Motor neuron (in vitro differentiated cells): ENCODE results near the gene IL4I1. TPM values are rescaled to one million over a fixed set of nuclear protein-coding genes. Genes with fewer than 3 reads are reported as not detected.

Source experiments
- ATAC-seq, 8 experiments: fragments of 200-7000 bp; cut with Tn5 transposase; replicated peaks in 6 of 8; 2 replicates each; pipeline ENCODE4 v1.8.0; 2021; ENCODE audit warnings: mild to moderate bottlenecking in 8 of 8, moderate library complexity in 8 of 8
- H3K27ac ChIP-seq, 2 donors: fragments of 250-450 bp; sonication (Bioruptor Pico); 2 replicates each; pipeline ENCODE4 v1.9.0; 2021; ENCODE audit warnings: antibody characterized with exemption in 2 of 2, mild to moderate bottlenecking in 2 of 2, moderate library complexity in 1 of 2
- H3K4me1 ChIP-seq, 2 donors: fragments of 250-450 bp; sonication (Bioruptor Pico); replicated peaks in 1 of 2; 2 replicates each; pipeline ENCODE4 v1.6.1; 2021; ENCODE audit warnings: antibody characterized with exemption in 2 of 2, mild to moderate bottlenecking in 2 of 2, moderate library complexity in 1 of 2
- H3K4me3 ChIP-seq, 5 donors: fragments of 250-450 bp; sonication (Bioruptor Pico); 2 replicates each; pipeline ENCODE4 v1.9.0; 2021; ENCODE audit warnings: antibody characterized with exemption in 5 of 5, mild to moderate bottlenecking in 5 of 5, moderate library complexity in 4 of 5
- WGBS, 10 experiments: fragments of 450-650 bp; shearing (Covaris generic); methylation state at CpG; one replicate each; pipeline ENCODE4 v1.0.0; 2022; 5-methylcytosine and 5-hydroxymethylcytosine counted together
- in situ Hi-C, 9 experiments: fragments of 400-800 bp; cut with MboI; loops; one replicate each; pipeline ENCODE4 v1.15.0; 2021; ENCODE audit warnings: low sequenced_read_pairs in 9 of 9, low pct_unique_long_range_greater_than_20kb in 2 of 9; ENCODE audit not compliant: unreplicated experiment in 9 of 9
- total RNA-seq, 8 experiments: library from RNA; unstranded; fragments of 300-600 nt; gene quantifications; 2 replicates each; pipeline versions ENCODE4 v1.2.3 to v1.2.4, GENCODE V29; 2022

Gene IL4I1
- total RNA-seq, 8 experiments from 2014 or later: 0.21 to 0.99 (median 0.35) TPM

- ATAC-seq: no peak
- Histone ChIP-seq H3K27ac (peak overlapping the region; percentile 26 to 75), H3K4me3 (no peak overlapping the region), H3K4me1 (peaks cover 9 to 12% of the 10 kb centered on the region in 2 donors)
- in situ Hi-C loops: no loop called here
- 94 to 100% (median 100%) methylated on average over 1 to 10 of the region's 23 CpGs; no CpG with 5 or more reads in 3 of the 10 experiments for WGBS, 10 experiments
These were observed 7.5 kb downstream of the IL4I1 start for GRCh38 chr19:49889038-49889686.

- in situ Hi-C loops: no loop called here
- WGBS, 10 experiments: no CpG with 5 or more reads among the region's 18 CpGs
These were observed 8.2 kb downstream of the IL4I1 start for GRCh38 chr19:49888510-49888824.

GRCh38 chr19:49887665-49888509 lies 8.8 kb downstream of the IL4I1 start:
- no peak overlapping the region for H3K4me3 ChIP-seq
- 83 to 100% methylated on average over 1 to 6 of the region's 54 CpGs; no CpG with 5 or more reads in 8 of the 10 experiments for WGBS, 10 experiments
- in situ Hi-C loops: no loop called here
- ATAC-seq: no peak
- peaks cover 9 to 12% of the 10 kb centered on the region in 2 donors for H3K4me1 ChIP-seq
- H3K27ac ChIP-seq: no peak overlapping the region

More at GRCh38 chr19:49888510-49888824, 8.2 kb downstream of the IL4I1 start:
- H3K4me1 ChIP-seq: peaks cover 9 to 12% of the 10 kb centered on the region in 2 donors
- no peak overlapping the region for H3K27ac ChIP-seq
- no peak overlapping the region for H3K4me3 ChIP-seq
- ATAC-seq: no peak

- no peak overlapping the region for H3K27ac ChIP-seq
- no peak for ATAC-seq
- peaks cover 9 to 12% of the 10 kb centered on the region in 2 donors for H3K4me1 ChIP-seq
- in situ Hi-C loops: no loop called here
- H3K4me3 ChIP-seq: no peak overlapping the region
- WGBS, 10 experiments: 88 to 96% (median 93%) methylated on average over 3 to 10 of the region's 23 CpGs; no CpG with 5 or more reads in 6 of the 10 experiments
These were observed 9.5 kb downstream of the IL4I1 start for GRCh38 chr19:49887037-49887664.

GRCh38 chr19:49884760-49885159 lies 11.9 kb downstream of the IL4I1 start:
- 81 to 93% (median 88%) methylated on average over 1 to 3 of the region's 3 CpGs; no CpG with 5 or more reads in 6 of the 10 experiments for WGBS, 10 experiments
- in situ Hi-C loops: no loop called here
- ATAC-seq: no peak
- H3K27ac ChIP-seq: no peak overlapping the region
- H3K4me1 ChIP-seq: no peaks in the 10 kb centered on the region
- no peak overlapping the region for H3K4me3 ChIP-seq

GRCh38 chr19:49884109-49884508 lies 12.6 kb downstream of the IL4I1 start:
- in situ Hi-C loops: no loop called here
- H3K4me1 ChIP-seq: no peaks in the 10 kb centered on the region
- WGBS, 10 experiments: 67 to 100% (median 99%) methylated on average over 1 to 14 of the region's 18 CpGs; no CpG with 5 or more reads in 6 of the 10 experiments
- H3K4me3 ChIP-seq: no peak overlapping the region
- no peak for ATAC-seq
- no peak overlapping the region for H3K27ac ChIP-seq

GRCh38 chr19:49883094-49883493 lies 13.6 kb downstream of the IL4I1 start:
- in situ Hi-C loops: no loop called here
- H3K27ac ChIP-seq: no peak overlapping the region
- H3K4me1 ChIP-seq: peaks cover 0 to 5% of the 10 kb centered on the region in 2 donors
- WGBS, 10 experiments: 72 to 100% (median 87%) methylated on average over 1 to 5 of the region's 5 CpGs; no CpG with 5 or more reads in 2 of the 10 experiments
- ATAC-seq: no peak
- H3K4me3 ChIP-seq: no peak overlapping the region

- WGBS, 10 experiments: 87 to 100% (median 95%) methylated on average over 1 to 6 of the region's 14 CpGs; no CpG with 5 or more reads in 4 of the 10 experiments
- Histone ChIP-seq H3K27ac (no peak overlapping the region), H3K4me3 (no peak overlapping the region), H3K4me1 (peaks cover 0 to 5% of the 10 kb centered on the region in 2 donors)
- no peak for ATAC-seq
- in situ Hi-C loops: no loop called here
These were observed 14.0 kb downstream of the IL4I1 start for GRCh38 chr19:49882643-49883042.

GRCh38 chr19:49881672-49882394 lies 14.9 kb downstream of the IL4I1 start:
- no peak for ATAC-seq
- 60 to 100% (median 89%) methylated on average over 1 to 9 of the region's 31 CpGs; no CpG with 5 or more reads in 2 of the 10 experiments for WGBS, 10 experiments
- no peak overlapping the region for H3K27ac ChIP-seq
- H3K4me1 ChIP-seq: peaks cover 0 to 5% of the 10 kb centered on the region in 2 donors
- in situ Hi-C loops: no loop called here
- H3K4me3 ChIP-seq: no peak overlapping the region

- Histone ChIP-seq H3K27ac (no peak overlapping the region), H3K4me3 (no peak overlapping the region), H3K4me1 (peaks cover 0 to 5% of the 10 kb centered on the region in 2 donors)
- in situ Hi-C loops: no loop called here
- WGBS, 10 experiments: 95% methylated on average over 13 of the region's 17 CpGs; no CpG with 5 or more reads in 9 of the 10 experiments
- no peak for ATAC-seq
These were observed 15.5 kb downstream of the IL4I1 start for GRCh38 chr19:49881186-49881585.

GRCh38 chr19:49880162-49880869 lies 16.4 kb downstream of the IL4I1 start:
- Histone ChIP-seq H3K4me3 (no peak overlapping the region), H3K27ac (no peak overlapping the region), H3K4me1 (peaks cover 4 to 8% of the 10 kb centered on the region in 2 donors)
- in situ Hi-C loops: no loop called here
- no peak for ATAC-seq
- 94 to 100% (median 100%) methylated on average over 1 to 3 of the region's 10 CpGs; no CpG with 5 or more reads in 6 of the 10 experiments for WGBS, 10 experiments
